HCT116 (cell line): Measurements from ENCODE around the gene RAPGEF2. TPM values are rescaled to one million over a fixed set of nuclear protein-coding genes. Genes with fewer than 3 reads are reported as not detected.

ENCODE experiments used
- ATAC-seq: fragments of 200-7000 bp; cut with Tn5 transposase; 2 replicates; pipeline ENCODE4 v1.9.1; 2020; ENCODE audit warnings: mild to moderate bottlenecking, moderate library complexity
- BruUV-seq: library from RNA; stranded (reverse); fragments of 400-500 nt; replicated peaks from 2 replicates; lab custom pipeline; 2021; lab: Mats Ljungman, UMichigan
- CTCF ChIA-PET: fragments of 300-600 bp; sonication (Branson Sonifier 250); formaldehyde crosslinking; loops from one replicate; lab custom pipeline; 2021; ENCODE audit warnings: antibody characterized with exemption; lab: Charles Lee
- POLR2A ChIA-PET: fragments of 300-600, 350-600 bp; sonication (Branson Sonifier 250); formaldehyde crosslinking; loops from one replicate; lab custom pipeline; 2021; ENCODE audit warnings: antibody characterized with exemption; lab: Charles Lee
- RAD21 ChIA-PET, 2 experiments: fragments of 300-600 bp; sonication (Branson Sonifier 250); formaldehyde crosslinking; loops; one replicate each; lab custom pipeline; 2023; ENCODE audit warnings: low total read pairs in 2 of 2; ENCODE audit not compliant: uncharacterized antibody in 2 of 2, unreplicated experiment in 2 of 2, low non-redundant PET in 1 of 2; lab: Charles Lee
- DNase-seq: peaks from one replicate; pipeline ENCODE4 v3.0.0-alpha.2; 2010; ENCODE audit warnings: low read depth, low spot score
- H2AFZ ChIP-seq: fragments of 200-600 bp; shearing (Covaris generic), sonication (generic); 2 replicates; pipeline ENCODE4 v1.6.1; 2017; ENCODE audit warnings: low read depth, mixed run types, mixed read lengths, antibody characterized with exemption, low read length; ENCODE audit not compliant: poor library complexity, severe bottlenecking
- H3K27ac ChIP-seq: 2 replicates; pipeline ENCODE4 v1.5.1; 2012; ENCODE audit warnings: low read depth, low read length
- H3K27me3 ChIP-seq: fragments of 200-600 bp; sonication (generic); 2 replicates; pipeline ENCODE4 v1.6.1; 2016; ENCODE audit warnings: mixed run types, low read length, mixed read lengths; ENCODE audit not compliant: insufficient read depth
- H3K36me3 ChIP-seq, 2 experiments: fragments of 200-500 bp in 1 of 2; fragments of 200-600 bp in 1 of 2; sonication (Bioruptor generic) in 1 of 2; sonication (generic) in 1 of 2; 2 replicates each; pipeline versions ENCODE4 v1.5.1 to v1.6.1; 2014 to 2016; ENCODE audit warnings: low read length in 2 of 2, inconsistent platforms in 1 of 2, mixed read lengths in 1 of 2, mixed run types in 1 of 2; ENCODE audit not compliant: insufficient read depth in 2 of 2, control insufficient read depth in 1 of 2
- H3K4me1 ChIP-seq, 2 experiments: fragments of 200-600 bp in 1 of 2; sonication (generic) in 1 of 2; 2 replicates each; pipeline versions ENCODE4 v1.5.1 to v1.6.1; 2012 to 2017; ENCODE audit warnings: low read length in 2 of 2, inconsistent platforms in 1 of 2, mild to moderate bottlenecking in 1 of 2, mixed read lengths in 1 of 2, mixed run types in 1 of 2, moderate library complexity in 1 of 2; ENCODE audit not compliant: insufficient read depth in 2 of 2, control insufficient read depth in 1 of 2
- H3K4me2 ChIP-seq: fragments of 200-600 bp; sonication (generic); 2 replicates; pipeline ENCODE4 v1.6.1; 2017; ENCODE audit warnings: mixed run types, low read length, mixed read lengths
- H3K4me3 ChIP-seq, 2 experiments: fragments of 200-600 bp in 1 of 2; sonication (generic) in 1 of 2; replicated peaks in 1 of 2; 2 replicates each; pipeline ENCODE4 v1.5.1; 2011 to 2016; ENCODE audit warnings: low read length in 2 of 2, control low read depth in 1 of 2, low read depth in 1 of 2, mild to moderate bottlenecking in 1 of 2, mixed read lengths in 1 of 2, mixed run types in 1 of 2
- H3K79me2 ChIP-seq: fragments of 200-600 bp; sonication (generic); 2 replicates; pipeline ENCODE4 v1.6.1; 2017; ENCODE audit warnings: mild to moderate bottlenecking, mixed run types, low read length, moderate library complexity, mixed read lengths; ENCODE audit not compliant: insufficient read depth
- H3K9ac ChIP-seq: fragments of 200-600 bp; sonication (generic); 2 replicates; pipeline ENCODE4 v1.6.1; 2016; ENCODE audit warnings: low read length, mixed read lengths
- H3K9me2 ChIP-seq: fragments of 200-600 bp; sonication (generic), shearing (Covaris generic); 2 replicates; pipeline ENCODE4 v1.6.1; 2017; ENCODE audit warnings: mixed run types, mild to moderate bottlenecking, moderate library complexity; ENCODE audit not compliant: insufficient read depth
- H3K9me3 ChIP-seq, 2 experiments: fragments of 200-500 bp in 1 of 2; fragments of 200-600 bp in 1 of 2; sonication (Bioruptor generic) in 1 of 2; sonication (generic) in 1 of 2; 2 replicates each; pipeline ENCODE4 v1.6.1; 2014 to 2017; ENCODE audit warnings: low read length in 2 of 2, mixed read lengths in 2 of 2, inconsistent platforms in 1 of 2, low read depth in 1 of 2, mild to moderate bottlenecking in 1 of 2, mixed run types in 1 of 2, moderate library complexity in 1 of 2; ENCODE audit not compliant: control insufficient read depth in 1 of 2, insufficient read depth in 1 of 2
- H4K20me1 ChIP-seq: fragments of 200-600 bp; sonication (generic), shearing (Covaris generic); 2 replicates; pipeline ENCODE4 v1.6.1; 2017; ENCODE audit warnings: mixed run types, mild to moderate bottlenecking, moderate library complexity; ENCODE audit not compliant: insufficient read depth
- CBX3 ChIP-seq: IDR thresholded peaks from 2 replicates; pipeline ENCODE4 v1.6.1; 2012; ENCODE audit warnings: low read depth
- CEBPB ChIP-seq: IDR thresholded peaks from 2 replicates; pipeline ENCODE4 v1.6.1; 2012; ENCODE audit warnings: low read depth
- EZH2 ChIP-seq: fragments of 200-600 bp; sonication (generic); IDR thresholded peaks from 2 replicates; pipeline ENCODE4 v1.6.1; 2017; ENCODE audit warnings: antibody characterized with exemption, mixed run types
- EZH2phosphoT487 ChIP-seq: fragments of 200-600 bp; IDR thresholded peaks from 2 replicates; pipeline ENCODE4 v1.6.1; 2018; ENCODE audit warnings: antibody characterized with exemption, borderline replicate concordance
- FOSL1 ChIP-seq: IDR thresholded peaks from 2 replicates; pipeline ENCODE4 v1.6.1; 2012; ENCODE audit warnings: low read depth
- JUND ChIP-seq: IDR thresholded peaks from 2 replicates; pipeline ENCODE4 v1.6.1; 2012
- POLR2A ChIP-seq: IDR thresholded peaks from 2 replicates; pipeline ENCODE4 v1.7.0; 2011; ENCODE audit warnings: borderline replicate concordance; ENCODE audit not compliant: insufficient read depth, insufficient read length; ENCODE audit errors: extremely low read depth
- POLR2AphosphoS5 ChIP-seq: IDR thresholded peaks from 2 replicates; pipeline ENCODE4 v1.6.1; 2011; ENCODE audit warnings: mild to moderate bottlenecking, low read depth, low read length, moderate library complexity
- RAD21 ChIP-seq: IDR thresholded peaks from 2 replicates; pipeline ENCODE4 v1.6.1; 2012; ENCODE audit warnings: low read depth, mild to moderate bottlenecking
- SRF ChIP-seq: IDR thresholded peaks from 2 replicates; pipeline ENCODE4 v1.6.1; 2012; ENCODE audit warnings: low read depth
- TCF7L2 ChIP-seq: IDR thresholded peaks from 2 replicates; pipeline ENCODE4 v1.7.0; 2011; ENCODE audit warnings: borderline replicate concordance, inconsistent platforms; ENCODE audit not compliant: insufficient read depth, insufficient read length; ENCODE audit errors: extremely low read depth
- YY1 ChIP-seq: IDR thresholded peaks from 2 replicates; pipeline ENCODE4 v1.6.1; 2011; ENCODE audit warnings: low read length, low read depth, moderate library complexity, mild to moderate bottlenecking; ENCODE audit not compliant: insufficient replicate concordance; ENCODE audit errors: extremely low read depth
- ZFX ChIP-seq: fragments of 450-650 bp; IDR thresholded peaks from 2 replicates; pipeline ENCODE4 v1.6.1; 2017
- ZNF274 ChIP-seq: fragments of 200-500 bp; sonication (Bioruptor generic); IDR thresholded peaks from 2 replicates; pipeline ENCODE4 v1.6.1; 2014; ENCODE audit warnings: mild to moderate bottlenecking, low read depth, low read length, inconsistent platforms
- intact Hi-C: fragments of 100-400 bp; cut with micrococcal nuclease; formaldehyde crosslinking; loops from 2 replicates; pipeline ENCODE4 v1.10.0; 2022
- total RNA-seq: library from RNA; stranded (reverse); gene quantifications from one replicate; pipeline ENCODE4 v1.2.1, GENCODE V29; 2021; ENCODE audit not compliant: unreplicated experiment
- TF ChIP-seq, protein P1 (sequence below): IDR thresholded peaks from 2 replicates; pipeline ENCODE4 v1.6.1; 2012
- TF ChIP-seq, protein P2 (sequence below): IDR thresholded peaks from 2 replicates; pipeline ENCODE4 v1.6.1; 2011; ENCODE audit warnings: mild to moderate bottlenecking, low read length, moderate library complexity; ENCODE audit not compliant: insufficient replicate concordance; ENCODE audit errors: extremely low read depth
- TF ChIP-seq, protein P3 (sequence below): IDR thresholded peaks from 2 replicates; pipeline ENCODE4 v1.6.1; 2012
- TF ChIP-seq, protein P4 (sequence below), 3 experiments: fragments of 200-600 bp in 1 of 3; sonication (generic) in 1 of 3; IDR thresholded peaks in 2 of 3; conservative IDR thresholded peaks in 1 of 3; 2 replicates each; pipeline ENCODE4 v1.5.1; 2012 to 2017; ENCODE audit warnings: low read depth in 2 of 3, low read length in 2 of 3, antibody characterized with exemption in 1 of 3, borderline replicate concordance in 1 of 3, control low read depth in 1 of 3, mild to moderate bottlenecking in 1 of 3, mixed read lengths in 1 of 3, mixed run types in 1 of 3, moderate library complexity in 1 of 3; ENCODE audit not compliant: insufficient read depth in 1 of 3

The RAPGEF2 gene
- total RNA-seq, 1 experiment from 2014 or later, result 21.2 TPM

DNA sequence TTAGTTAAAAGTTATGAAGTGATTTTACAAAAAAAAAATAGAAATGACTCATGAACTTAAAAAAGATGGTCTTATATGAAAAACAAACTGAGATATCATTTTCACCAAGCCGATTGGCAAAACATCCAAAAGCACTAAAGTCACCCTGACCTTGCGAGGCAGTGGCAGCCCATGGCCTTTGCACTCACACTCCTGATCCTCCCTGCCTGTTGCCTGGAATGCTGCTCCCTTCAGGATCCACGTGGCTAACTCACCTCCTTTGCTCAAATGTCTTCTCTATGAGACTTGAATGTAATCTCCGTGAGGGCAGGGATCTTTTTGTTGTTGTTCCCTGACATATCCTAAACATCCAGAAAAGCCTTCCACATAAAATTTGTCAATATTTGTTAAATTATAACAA is 106.4 kb downstream of the RAPGEF2 start:
- POLR2A ChIA-PET, result no interaction called here
- CTCF ChIA-PET, result no interaction called here

More for the DNA sequence above, 106.4 kb downstream of the RAPGEF2 start:
- DNase-seq, result no peak
- Histone ChIP-seq H3K9me3 (no peaks in the 10 kb centered on the region), H3K27ac (no peak overlapping the region), H4K20me1 (no peaks in the 10 kb centered on the region), H3K79me2 (no peaks in the 10 kb centered on the region), H3K4me3 (no peak overlapping the region), H3K36me3 (no peaks in the 10 kb centered on the region), H3K9me2 (no peaks in the 10 kb centered on the region), H3K4me1 (no peaks in the 10 kb centered on the region), H3K27me3 (no peaks in the 10 kb centered on the region), H3K9ac (no peak overlapping the region), H3K4me2 (no peak overlapping the region), H2AFZ (no peak overlapping the region)
- BruUV-seq, result no TSS peak
- intact Hi-C loops, result no loop called here
- RAD21 ChIA-PET, result no interaction called here
- no peak for ATAC-seq
- TF ChIP-seq ZFX (no peak), CBX3 (no peak), YY1 (no peak), ZNF274 (no peak), EZH2phosphoT487 (no peak), EZH2 (no peak), SRF (no peak), FOSL1 (no peak), POLR2A (no peak), TCF7L2 (no peak), RAD21 (no peak), CEBPB (no peak), JUND (no peak), POLR2AphosphoS5 (no peak)
- TF ChIP-seq, protein P1, sequence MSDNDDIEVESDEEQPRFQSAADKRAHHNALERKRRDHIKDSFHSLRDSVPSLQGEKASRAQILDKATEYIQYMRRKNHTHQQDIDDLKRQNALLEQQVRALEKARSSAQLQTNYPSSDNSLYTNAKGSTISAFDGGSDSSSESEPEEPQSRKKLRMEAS, result no peak
- TF ChIP-seq, protein P2, sequence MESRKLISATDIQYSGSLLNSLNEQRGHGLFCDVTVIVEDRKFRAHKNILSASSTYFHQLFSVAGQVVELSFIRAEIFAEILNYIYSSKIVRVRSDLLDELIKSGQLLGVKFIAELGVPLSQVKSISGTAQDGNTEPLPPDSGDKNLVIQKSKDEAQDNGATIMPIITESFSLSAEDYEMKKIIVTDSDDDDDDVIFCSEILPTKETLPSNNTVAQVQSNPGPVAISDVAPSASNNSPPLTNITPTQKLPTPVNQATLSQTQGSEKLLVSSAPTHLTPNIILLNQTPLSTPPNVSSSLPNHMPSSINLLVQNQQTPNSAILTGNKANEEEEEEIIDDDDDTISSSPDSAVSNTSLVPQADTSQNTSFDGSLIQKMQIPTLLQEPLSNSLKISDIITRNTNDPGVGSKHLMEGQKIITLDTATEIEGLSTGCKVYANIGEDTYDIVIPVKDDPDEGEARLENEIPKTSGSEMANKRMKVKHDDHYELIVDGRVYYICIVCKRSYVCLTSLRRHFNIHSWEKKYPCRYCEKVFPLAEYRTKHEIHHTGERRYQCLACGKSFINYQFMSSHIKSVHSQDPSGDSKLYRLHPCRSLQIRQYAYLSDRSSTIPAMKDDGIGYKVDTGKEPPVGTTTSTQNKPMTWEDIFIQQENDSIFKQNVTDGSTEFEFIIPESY, result no peak
- TF ChIP-seq, protein P3, sequence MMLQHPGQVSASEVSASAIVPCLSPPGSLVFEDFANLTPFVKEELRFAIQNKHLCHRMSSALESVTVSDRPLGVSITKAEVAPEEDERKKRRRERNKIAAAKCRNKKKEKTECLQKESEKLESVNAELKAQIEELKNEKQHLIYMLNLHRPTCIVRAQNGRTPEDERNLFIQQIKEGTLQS, result no peak
- TF ChIP-seq, protein P4, sequence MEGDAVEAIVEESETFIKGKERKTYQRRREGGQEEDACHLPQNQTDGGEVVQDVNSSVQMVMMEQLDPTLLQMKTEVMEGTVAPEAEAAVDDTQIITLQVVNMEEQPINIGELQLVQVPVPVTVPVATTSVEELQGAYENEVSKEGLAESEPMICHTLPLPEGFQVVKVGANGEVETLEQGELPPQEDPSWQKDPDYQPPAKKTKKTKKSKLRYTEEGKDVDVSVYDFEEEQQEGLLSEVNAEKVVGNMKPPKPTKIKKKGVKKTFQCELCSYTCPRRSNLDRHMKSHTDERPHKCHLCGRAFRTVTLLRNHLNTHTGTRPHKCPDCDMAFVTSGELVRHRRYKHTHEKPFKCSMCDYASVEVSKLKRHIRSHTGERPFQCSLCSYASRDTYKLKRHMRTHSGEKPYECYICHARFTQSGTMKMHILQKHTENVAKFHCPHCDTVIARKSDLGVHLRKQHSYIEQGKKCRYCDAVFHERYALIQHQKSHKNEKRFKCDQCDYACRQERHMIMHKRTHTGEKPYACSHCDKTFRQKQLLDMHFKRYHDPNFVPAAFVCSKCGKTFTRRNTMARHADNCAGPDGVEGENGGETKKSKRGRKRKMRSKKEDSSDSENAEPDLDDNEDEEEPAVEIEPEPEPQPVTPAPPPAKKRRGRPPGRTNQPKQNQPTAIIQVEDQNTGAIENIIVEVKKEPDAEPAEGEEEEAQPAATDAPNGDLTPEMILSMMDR (IDR thresholded peaks at IDR 0.05 in 2 of 3, conservative IDR thresholded peaks at IDR 0.05 in 1 of 3; ENCODE audit: borderline replicate concordance in 1 of 3, insufficient read depth in 1 of 3, low read depth in 2 of 3, low read length in 2 of 3), result no peak
